Measurements from ENCODE around the gene SOHLH1. TPM values are rescaled to one million over a fixed set of nuclear protein-coding genes. Genes with fewer than 3 reads are reported as not detected.

The SOHLH1 gene
- total RNA-seq, 4 donors from 2014 or later = not detected

DNA sequence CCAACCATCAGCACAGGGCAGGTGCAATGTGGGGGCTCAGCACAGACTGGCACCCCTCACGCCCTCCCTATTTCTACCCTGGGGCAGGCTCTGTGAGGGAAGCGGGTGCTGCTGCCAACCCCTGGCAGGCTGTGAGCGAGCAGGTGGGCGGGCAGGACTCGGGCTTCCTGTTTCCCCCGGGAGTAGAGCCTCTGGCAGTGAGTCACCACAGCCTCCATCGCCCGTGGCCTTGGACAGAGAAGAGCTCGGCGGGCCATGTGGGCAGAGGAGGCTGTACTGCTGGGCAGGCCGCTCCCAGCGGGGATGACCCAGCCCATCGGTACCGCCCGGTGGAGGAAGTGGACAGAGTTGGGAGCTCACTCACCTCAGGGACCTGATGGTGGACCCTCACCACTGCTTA lies 19.3 kb upstream of the SOHLH1 start:
- TF ChIP-seq POLR2A (IDR thresholded peaks at IDR 0.05) = no peak
- TF ChIP-seq CTCF (IDR thresholded peaks at IDR 0.05) = no peak
- H3K27ac ChIP-seq = no peak overlapping the region
- H3K27me3 ChIP-seq = no peaks in the 10 kb centered on the region
- H3K9me3 ChIP-seq = no peaks in the 10 kb centered on the region
- DNase-seq = no peak
- H3K4me3 ChIP-seq = no peak overlapping the region
- no peaks in the 10 kb centered on the region for H3K36me3 ChIP-seq
- H3K4me1 ChIP-seq = no peaks in the 10 kb centered on the region

DNA sequence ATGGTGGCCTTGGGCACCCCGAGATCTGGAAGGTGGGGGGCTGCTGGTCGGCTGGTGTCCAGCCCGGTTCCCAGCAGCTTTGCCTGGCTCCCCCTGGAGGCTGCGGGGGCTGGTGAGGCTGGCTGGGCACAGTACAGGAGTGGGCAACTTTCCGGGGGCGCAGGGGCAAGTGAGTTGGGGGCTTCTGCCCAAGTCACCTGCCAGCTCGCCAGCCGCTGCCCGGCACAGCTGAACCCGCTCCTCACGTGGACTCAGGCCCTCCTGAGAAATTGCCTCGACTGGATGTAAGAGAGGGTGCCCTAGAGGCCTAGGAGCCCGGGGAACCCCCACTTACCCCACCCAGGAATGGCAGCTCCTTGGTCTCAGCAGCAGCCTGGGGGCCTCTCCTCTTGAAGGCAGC lies 18.1 kb upstream of the SOHLH1 start:
- no peaks in the 10 kb centered on the region for H3K36me3 ChIP-seq
- no peak for TF ChIP-seq POLR2A (IDR thresholded peaks at IDR 0.05)
- TF ChIP-seq CTCF (IDR thresholded peaks at IDR 0.05) = no peak
- no peaks in the 10 kb centered on the region for H3K4me1 ChIP-seq
- DNase-seq = no peak
- no peaks in the 10 kb centered on the region for H3K9me3 ChIP-seq
- H3K4me3 ChIP-seq = no peak overlapping the region
- H3K27ac ChIP-seq = no peak overlapping the region
- no peaks in the 10 kb centered on the region for H3K27me3 ChIP-seq

GRCh38 chr9:135716045-135716444 lies 16.8 kb upstream of the SOHLH1 start:
- TF ChIP-seq POLR2A (IDR thresholded peaks at IDR 0.05) = no peak
- TF ChIP-seq CTCF (IDR thresholded peaks at IDR 0.05) = no peak
- H3K27ac ChIP-seq = no peak overlapping the region
- H3K4me1 ChIP-seq = no peaks in the 10 kb centered on the region
- no peak for DNase-seq
- H3K36me3 ChIP-seq = no peaks in the 10 kb centered on the region
- H3K27me3 ChIP-seq = no peaks in the 10 kb centered on the region
- no peak overlapping the region for H3K4me3 ChIP-seq
- H3K9me3 ChIP-seq = no peaks in the 10 kb centered on the region

DNA sequence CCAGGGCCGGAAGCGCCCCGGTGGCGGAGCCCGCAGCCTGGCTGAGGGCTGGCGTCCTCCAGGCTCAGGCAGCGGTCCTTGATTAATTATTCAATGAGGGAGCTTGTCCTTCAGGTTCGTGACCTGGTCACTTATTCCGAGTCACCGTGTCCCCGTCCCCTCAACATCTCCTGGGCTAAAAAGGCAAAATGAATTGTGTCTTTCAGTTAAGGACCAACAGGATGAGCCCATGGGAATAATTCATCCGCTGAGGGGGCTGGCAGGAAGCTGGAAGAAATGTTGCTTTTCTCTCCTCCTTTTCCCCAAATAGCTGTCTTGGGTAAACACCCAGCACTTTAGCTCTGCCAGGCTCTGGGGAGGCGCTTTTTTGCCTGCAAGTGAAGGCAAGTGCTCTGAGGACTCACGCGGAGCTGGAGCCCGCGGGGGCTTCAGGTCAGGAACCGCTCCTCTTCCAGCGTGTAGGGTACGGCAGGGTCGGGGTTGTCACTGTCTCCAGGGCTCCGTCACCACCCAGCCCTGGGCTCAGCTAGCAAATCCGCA lies 15.8 kb upstream of the SOHLH1 start:
- no peak overlapping the region for H3K4me3 ChIP-seq
- no peaks in the 10 kb centered on the region for H3K27me3 ChIP-seq
- H3K9me3 ChIP-seq = no peaks in the 10 kb centered on the region
- H3K4me1 ChIP-seq = no peaks in the 10 kb centered on the region
- DNase-seq = no peak
- H3K36me3 ChIP-seq = no peaks in the 10 kb centered on the region
- TF ChIP-seq POLR2A (IDR thresholded peaks at IDR 0.05) (no peak), CTCF (IDR thresholded peaks at IDR 0.05) (no peak)
- H3K27ac ChIP-seq = no peak overlapping the region

GRCh38 chr9:135714242-135715055 lies 15.2 kb upstream of the SOHLH1 start:
- H3K4me1 ChIP-seq = no peaks in the 10 kb centered on the region
- H3K27ac ChIP-seq = no peak overlapping the region
- no peak overlapping the region for H3K4me3 ChIP-seq
- no peaks in the 10 kb centered on the region for H3K27me3 ChIP-seq
- no peaks in the 10 kb centered on the region for H3K36me3 ChIP-seq
- no peaks in the 10 kb centered on the region for H3K9me3 ChIP-seq
- no peak for DNase-seq
- TF ChIP-seq CTCF (IDR thresholded peaks at IDR 0.05) = no peak
- no peak for TF ChIP-seq POLR2A (IDR thresholded peaks at IDR 0.05)

All from Peyer's patch (tissue), 4 donors.